ENCODE results near the gene DEFB123. TPM values are rescaled to one million over a fixed set of nuclear protein-coding genes. Genes with fewer than 3 reads are reported as not detected.

Gene DEFB123
- total and polyA plus RNA-seq, 8 donors, result not detected

GRCh38 chr20:31484001-31484400 is 43.6 kb downstream of the DEFB123 start:
- no peak for TF ChIP-seq CTCF (IDR thresholded peaks at IDR 0.05)
- no peaks in the 10 kb centered on the region for H3K36me3 ChIP-seq
- intact Hi-C loops (cut with DNase I), result no loop called here
- no peaks in the 10 kb centered on the region for H3K4me1 ChIP-seq
- 21 to 25% methylated on average over 36 of the region's 36 CpGs for WGBS, 2 donors
- no peak overlapping the region for H3K27ac ChIP-seq
- H3K9me3 ChIP-seq, result no peaks in the 10 kb centered on the region
- H3K4me3 ChIP-seq, result no peak overlapping the region
- H3K27me3 ChIP-seq, result peaks cover 0 to 16% (median 0%) of the 10 kb centered on the region in 4 donors
- peak in 1 of 6 donors; percentile 31 for DNase-seq
- peak in 2 of 4 donors; percentile 27 to 38 for ATAC-seq
- FAIRE-seq, result no peak

- Histone ChIP-seq H3K27me3 (peaks cover 0 to 16% (median 0%) of the 10 kb centered on the region in 4 donors), H3K9me3 (no peaks in the 10 kb centered on the region), H3K36me3 (no peaks in the 10 kb centered on the region), H3K27ac (peak overlapping the region in 2 of 4 donors; percentile 22 to 41), H3K4me1 (no peaks in the 10 kb centered on the region), H3K4me3 (no peak overlapping the region)
- 11% methylated on average over 30 to 31 of the region's 31 CpGs for whole genome bisulfite sequencing, 2 donors
- TF ChIP-seq CTCF (IDR thresholded peaks at IDR 0.05), result no peak
- ATAC-seq (peak; percentile 46 to 82 (median 62)), FAIRE-seq (no peak), DNase-seq (peak in 2 of 6 donors; percentile 8 to 49)
- intact Hi-C loops (cut with DNase I), result no loop called here
Measured at GRCh38 chr20:31485450-31486339, 45.3 kb downstream of the DEFB123 start.

DNA sequence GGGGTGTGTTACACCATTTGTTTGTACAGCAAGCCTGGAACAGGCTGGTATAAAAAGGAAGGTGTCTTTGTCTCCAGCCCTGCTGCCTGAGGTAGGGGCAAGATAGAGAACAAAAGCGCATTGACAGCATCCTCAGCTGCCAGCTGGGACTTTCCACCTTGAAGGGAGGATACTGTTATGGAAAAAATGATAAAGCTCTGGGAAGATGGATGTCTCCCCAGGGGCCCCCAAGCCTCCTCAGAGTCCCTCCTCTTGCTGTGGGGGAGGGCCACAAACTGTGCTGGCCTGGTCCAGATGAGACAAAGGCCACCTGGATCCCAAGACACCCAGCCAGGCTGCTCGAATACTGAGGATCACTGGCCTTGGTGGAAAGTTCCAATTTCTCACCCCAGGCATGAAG is 47.7 kb downstream of the DEFB123 start:
- Histone ChIP-seq H3K4me3 (no peak overlapping the region), H3K27me3 (peaks cover 0 to 14% (median 0%) of the 10 kb centered on the region in 4 donors), H3K9me3 (no peaks in the 10 kb centered on the region), H3K4me1 (no peaks in the 10 kb centered on the region), H3K27ac (no peak overlapping the region), H3K36me3 (no peaks in the 10 kb centered on the region)
- no peak for TF ChIP-seq CTCF (IDR thresholded peaks at IDR 0.05)
- intact Hi-C loops (cut with DNase I), result no loop called here
- WGBS, 2 donors, result 59 to 65% methylated on average over 2 of the region's 2 CpGs
- ATAC-seq (no peak), DNase-seq (no peak), FAIRE-seq (no peak)

GRCh38 chr20:31489152-31489551 is 48.7 kb downstream of the DEFB123 start:
- FAIRE-seq (no peak), ATAC-seq (no peak), DNase-seq (no peak)
- Histone ChIP-seq H3K4me3 (no peak overlapping the region), H3K9me3 (no peaks in the 10 kb centered on the region), H3K36me3 (no peaks in the 10 kb centered on the region), H3K27me3 (peaks cover 0 to 7% (median 0%) of the 10 kb centered on the region in 4 donors), H3K4me1 (no peaks in the 10 kb centered on the region), H3K27ac (no peak overlapping the region)
- no peak for TF ChIP-seq CTCF (IDR thresholded peaks at IDR 0.05)
- WGBS, 2 donors, result 71 to 76% methylated on average over 3 of the region's 3 CpGs
- intact Hi-C loops (cut with DNase I), result no loop called here

DNA sequence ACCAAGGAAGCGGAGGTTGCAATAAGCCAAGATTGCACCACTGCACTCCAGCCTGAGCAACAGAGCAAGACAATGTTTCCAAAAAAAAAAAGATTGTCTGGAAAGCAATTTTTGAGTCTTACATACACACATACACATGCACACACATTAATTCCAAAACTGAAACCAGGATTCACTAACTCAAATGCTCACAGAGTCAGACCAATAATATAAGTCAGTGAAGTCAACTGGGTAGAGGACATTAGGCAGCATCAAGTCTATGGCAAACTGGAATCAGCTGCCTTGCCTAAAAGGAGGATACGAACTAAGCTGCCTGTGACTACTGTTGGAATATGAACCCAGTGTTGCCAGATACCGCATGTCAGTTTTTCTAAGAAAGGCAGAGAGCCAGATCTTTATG is 50.3 kb downstream of the DEFB123 start:
- Histone ChIP-seq H3K27ac (no peak overlapping the region), H3K4me1 (no peaks in the 10 kb centered on the region), H3K36me3 (no peaks in the 10 kb centered on the region), H3K27me3 (no peaks in the 10 kb centered on the region), H3K4me3 (no peak overlapping the region), H3K9me3 (no peaks in the 10 kb centered on the region)
- no peak for DNase-seq
- intact Hi-C loops (cut with DNase I), result no loop called here
- no peak for TF ChIP-seq CTCF (IDR thresholded peaks at IDR 0.05)
- FAIRE-seq, result no peak
- no peak for ATAC-seq
- WGBS, 2 donors, result 88 to 99% methylated on average over 3 of the region's 3 CpGs

Data from pancreas (tissue), 10 donors.